HG02840 (cell line): ENCODE measurements around the gene POLR1G.
"Not testable (repeated sequence)": the region's sequence is repeated elsewhere in the genome, so short reads cannot be mapped to it uniquely, and the experiment has no call there.

Source experiments
- ATAC-seq: cut with Tn5 transposase; IDR thresholded peaks from one replicate; pipeline ENCODE4 v1.9.1; 2021; ENCODE audit warnings: mild to moderate bottlenecking, moderate library complexity, moderate number of reproducible peaks; ENCODE audit not compliant: unreplicated experiment, low FRiP score

POLR1G gene

DNA sequence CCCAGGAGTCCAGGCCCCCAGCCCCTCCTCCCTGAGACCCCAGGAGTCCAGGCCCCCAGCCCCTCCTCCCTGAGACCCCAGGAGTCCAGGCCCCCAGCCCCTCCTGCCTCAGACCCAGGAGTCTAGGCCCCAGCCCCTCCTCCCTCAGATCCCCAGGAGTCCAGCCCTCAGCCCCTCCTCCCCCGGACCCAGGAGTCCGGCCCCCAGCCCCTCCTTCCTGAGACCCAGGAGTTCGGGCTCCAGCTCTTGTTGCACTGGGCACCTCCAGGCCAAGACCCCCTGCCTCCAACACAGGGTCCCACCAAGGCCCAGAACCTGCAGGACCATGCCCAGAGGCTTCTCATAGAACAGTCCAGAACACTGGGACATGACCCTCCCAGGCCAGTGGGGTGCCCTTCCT, 13.5 kb downstream of the POLR1G start:
- no peak for ATAC-seq

DNA sequence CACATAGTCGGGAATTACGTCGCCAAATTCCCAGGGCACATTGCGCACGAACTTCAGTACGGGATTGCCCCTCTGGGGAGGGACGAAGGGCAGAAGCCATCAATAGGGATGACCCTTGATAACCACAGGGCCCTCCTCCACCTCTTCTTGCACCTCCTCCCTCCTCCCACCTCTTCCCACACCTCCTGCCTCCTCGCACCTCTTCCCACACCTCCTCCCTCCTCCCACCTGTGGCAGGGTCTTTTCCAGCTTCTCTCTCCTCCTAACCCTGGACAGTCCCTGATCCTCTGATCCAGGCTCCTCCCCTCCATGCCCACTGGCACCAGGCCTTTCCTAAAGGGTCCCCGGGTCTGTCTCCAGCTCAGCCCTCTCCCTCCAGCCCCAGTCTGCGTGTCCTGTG, 13.9 kb downstream of the POLR1G start:
- no peak for ATAC-seq

DNA sequence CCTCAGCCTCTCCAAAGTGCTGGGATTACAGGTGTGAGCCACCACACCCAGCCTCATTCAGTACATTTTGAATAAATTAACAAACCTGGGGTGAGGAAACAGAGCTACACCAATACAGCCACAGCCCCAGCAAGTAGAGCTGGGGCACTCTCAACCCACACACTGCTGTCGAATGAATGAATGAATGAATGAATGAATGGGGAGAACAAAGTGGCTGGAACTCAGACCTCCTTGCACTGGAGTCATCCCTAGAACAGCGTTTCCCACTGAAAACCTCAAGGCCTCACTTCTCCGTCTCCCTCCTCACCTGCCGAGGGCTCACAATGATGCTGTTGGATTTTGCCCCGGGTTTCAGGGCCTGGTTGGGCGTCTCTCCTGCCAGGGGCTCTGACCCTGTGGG, 14.4 kb downstream of the POLR1G start:
- ATAC-seq, result no peak

DNA sequence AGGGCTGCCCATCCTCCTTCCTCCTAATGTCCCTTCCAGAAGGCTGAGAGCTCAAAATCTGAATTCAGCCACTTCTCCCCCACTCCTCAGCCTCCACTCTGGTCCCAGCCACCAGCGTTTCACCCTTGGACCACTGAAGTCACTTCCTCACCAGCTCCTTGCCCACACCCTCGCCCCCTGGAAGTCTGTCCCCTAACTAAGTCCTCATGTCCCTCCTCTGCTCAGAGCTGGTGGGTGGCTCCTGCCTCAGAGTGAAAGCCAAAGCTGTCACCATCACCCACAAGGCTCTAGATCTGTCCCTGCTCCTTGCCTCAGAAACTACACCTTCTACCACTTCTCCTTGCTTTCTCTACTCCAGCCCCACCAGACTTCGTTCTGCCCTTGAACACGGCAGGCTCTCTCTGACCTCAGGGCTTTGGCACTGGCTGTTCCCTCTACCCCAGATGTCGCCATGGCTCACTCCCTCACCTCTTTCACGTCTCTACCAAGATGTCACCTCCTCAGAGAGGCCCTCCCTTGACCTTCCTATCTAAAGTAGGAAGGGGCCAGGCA, 15.6 kb downstream of the POLR1G start:
- ATAC-seq, result no peak

DNA sequence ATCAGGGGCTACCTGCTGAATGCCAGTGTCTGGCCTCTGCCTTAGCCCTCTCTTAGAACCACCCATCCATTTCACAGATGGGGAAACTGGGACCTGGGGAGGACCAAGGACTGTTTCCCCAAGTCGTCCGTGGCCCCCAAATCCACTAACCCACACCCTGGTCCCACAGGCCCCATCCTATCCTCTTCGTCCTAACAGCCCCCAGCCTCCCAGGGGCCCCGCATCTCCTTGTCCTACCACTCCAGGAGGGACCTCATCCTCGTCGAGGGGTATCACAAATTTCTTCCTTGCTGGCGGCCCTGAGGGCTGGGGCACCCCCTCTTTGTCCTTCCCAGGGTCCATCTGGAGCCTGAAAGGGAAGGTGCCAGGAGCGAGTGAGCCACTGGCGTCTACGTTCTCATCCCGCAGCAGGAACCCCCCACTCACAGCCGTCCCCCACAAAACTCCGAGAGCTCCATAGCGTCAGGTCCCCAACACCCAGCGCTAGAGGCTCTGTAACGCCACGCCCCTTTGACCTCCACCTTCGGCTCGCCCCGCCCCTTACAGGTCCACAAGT, 16.7 kb downstream of the POLR1G start:
- ATAC-seq, result no peak

DNA sequence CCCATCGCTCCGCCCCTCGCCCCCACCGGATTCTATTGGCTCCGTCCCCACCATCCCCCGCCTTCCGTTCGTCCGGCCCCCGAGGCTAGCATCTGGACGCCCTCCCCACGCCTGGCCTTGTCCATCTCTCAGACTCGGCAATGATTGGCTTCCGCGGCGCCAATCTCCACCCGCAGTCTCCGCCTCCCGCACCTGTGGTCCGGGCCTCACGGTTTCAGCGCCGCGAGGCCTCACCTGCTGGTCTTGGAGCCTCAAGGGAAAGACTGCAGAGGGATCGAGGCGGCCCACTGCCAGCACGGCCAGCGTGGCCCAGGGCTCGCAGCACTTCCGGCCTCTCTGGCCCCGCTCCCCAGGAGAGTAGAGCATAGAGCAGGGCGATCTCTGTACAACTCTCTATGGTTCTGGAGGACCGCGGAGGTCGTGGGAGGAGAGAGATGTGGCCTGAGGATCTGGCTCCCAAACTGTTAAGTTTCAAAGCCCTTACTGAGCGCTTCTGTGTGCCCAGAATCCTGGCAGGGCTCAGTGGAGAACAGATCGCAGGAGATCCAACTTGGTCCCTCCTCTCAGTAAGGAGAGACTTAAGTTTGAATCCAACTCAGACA, 17.2 kb downstream of the POLR1G start, which contains the start of gene ERCC1:
Gene ERCC1 (minus strand): TSS at position 329 of the 602 bp plus-strand sequence. CDS start 543 bp downstream, outside the sequence.
- peak; percentile 55 for ATAC-seq

DNA sequence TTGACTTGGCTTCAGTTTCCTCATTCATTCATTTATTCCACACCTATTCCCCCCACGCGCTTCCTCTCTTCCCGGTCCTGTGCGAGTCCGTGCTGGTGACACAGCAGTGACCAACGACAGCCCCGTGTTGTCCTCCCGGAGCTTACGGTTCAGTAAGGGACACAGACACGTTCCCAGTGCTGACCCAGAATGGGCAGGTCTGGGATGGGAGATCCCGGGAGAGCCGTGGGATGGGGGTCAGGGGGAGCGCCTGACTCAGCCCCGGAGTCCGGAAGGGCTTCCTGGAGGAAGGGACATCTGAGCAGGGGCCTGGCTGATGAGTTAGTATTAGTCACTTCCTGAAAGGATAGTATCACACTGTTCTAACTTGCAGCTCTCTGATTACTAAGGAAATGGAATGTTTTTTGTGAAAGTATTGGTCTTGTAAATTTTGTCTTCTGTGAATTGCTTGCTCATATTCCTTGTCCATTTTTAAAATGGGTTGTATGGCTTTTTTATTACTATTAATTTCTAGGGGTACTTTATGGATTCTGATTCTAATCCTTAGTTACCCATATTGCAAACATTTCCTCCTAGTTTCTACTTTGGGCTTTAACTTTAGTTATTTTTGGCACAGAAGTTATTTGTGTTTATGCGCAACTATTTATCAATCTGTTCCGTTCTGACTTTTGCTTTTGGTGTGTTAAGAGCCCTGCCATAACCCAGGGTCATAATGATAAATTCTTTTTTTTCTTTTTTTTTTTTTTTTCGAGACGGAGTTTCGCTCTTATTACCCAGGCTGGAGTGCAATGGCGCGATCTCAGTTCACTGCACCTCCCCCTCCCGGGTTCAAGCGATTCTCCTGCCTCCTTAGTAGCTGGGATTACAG, 18.0 kb downstream of the POLR1G start:
- ATAC-seq, result peak; percentile 11

DNA sequence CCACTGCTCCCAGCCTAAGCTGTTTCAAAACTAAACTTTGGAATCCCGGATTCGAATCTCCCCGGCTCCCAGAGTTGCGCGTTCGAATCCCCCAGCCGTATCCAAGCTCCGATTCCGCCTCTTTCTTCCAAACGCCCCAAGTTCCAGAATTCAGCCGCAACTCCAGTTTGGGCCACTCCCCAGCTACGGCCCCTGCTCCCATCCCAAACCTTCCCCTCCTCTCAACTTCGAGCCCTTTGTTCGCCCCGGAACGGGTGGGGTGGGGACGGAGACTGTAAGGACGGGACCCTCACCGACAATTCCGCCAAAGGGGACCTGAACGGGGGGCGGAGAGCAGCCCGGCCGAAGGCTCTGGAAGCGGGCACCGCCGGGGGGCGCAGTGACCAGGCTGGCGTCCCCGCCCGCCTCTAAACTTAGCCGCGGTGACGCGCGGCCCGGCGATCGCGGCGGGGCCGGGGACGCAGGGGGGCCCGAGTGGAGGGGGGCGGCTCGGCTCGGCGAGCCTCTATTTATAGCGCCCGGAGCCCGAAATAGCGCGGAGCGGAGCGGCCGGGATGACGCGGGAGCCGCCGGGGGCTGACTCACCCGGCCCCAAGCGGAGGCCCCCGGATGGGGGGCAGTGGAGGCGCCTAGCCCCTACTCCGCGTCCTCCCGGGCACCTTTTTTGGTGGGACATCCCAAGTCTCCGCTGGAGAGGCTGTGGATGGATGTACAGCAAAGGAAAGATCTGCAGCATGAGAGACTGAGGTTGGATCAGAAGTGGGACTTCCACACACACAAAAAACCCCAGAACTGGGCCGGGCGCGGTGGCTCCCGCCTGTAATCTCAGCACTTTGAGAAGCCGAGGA, 22.2 kb downstream of the POLR1G start:
- no peak for ATAC-seq

DNA sequence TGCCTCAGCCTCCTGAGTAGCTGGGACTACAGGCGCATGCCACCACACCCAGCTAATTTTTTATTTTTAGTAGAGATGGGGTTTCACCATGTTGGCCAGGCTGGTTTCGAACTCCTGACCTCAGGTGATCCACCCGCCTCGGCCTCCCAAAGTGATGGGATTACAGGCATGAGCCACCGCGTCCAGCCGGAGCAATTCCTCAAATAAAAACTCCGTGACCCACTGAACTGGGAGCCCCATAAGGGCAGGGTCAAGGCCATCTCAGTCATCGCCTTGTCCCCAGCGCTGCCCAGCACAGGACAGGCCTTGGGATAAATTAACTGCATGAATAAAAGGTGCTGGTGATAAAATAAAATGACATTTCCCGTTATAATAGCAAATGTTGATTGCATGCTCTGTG, 23.5 kb downstream of the POLR1G start:
- not testable (repeated sequence) for ATAC-seq

DNA sequence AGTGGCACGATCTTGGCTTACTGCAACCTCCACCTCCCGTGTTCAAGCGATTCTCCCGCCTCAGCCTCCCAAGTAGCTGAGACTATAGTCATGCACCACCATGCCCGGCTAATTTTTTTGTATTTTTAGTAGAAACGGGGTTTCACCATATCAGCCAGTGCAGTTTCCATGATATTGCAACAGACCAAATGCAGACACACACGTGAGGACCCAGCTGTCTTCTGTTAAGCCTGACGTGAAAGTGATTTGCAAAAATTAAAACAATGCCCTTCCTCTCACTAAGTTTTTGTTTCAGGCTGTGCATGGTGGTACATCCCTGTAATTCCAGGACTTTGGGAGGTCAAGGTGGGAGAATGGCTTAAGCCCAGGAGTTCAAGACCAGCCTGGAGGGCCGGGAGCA, 24.6 kb downstream of the POLR1G start:
- not testable (repeated sequence) for ATAC-seq

DNA sequence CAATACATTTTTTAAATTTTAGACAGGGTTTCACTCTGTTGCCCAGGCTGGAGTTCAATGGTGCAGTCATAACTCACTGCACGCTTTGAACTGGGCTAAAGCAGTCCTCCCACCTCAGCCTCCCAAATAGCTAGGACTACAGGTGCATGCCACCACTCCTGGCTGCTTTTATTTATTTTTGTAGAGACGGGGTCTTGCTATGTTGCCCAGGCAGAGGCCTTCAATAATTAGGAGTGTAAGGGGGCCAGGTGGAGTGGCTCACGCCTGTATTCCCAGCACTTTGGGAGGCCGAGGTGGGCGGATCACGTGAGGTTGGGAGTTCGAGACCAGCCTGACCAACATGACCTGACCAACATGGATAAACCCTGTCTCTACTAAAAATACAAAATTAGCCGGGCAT, 26.1 kb downstream of the POLR1G start:
- ATAC-seq, result not testable (repeated sequence)

DNA sequence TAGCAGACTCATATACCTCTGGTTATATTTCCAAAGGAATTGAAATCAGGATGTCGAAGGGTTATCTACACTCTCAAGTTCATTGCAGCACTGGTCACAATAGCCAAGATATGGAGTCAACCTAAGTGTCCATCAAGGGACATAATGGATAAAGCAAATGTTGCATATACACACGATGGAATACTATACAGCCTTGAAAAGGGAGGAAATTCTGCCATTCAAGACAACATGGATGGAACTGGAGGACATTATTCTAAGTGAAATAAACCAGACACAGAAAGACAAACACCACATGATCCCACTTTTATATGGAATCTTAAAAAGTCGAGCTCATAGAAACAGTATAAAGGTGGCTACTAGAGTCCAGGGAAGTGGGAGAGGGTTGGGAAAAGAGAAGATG, 30.9 kb downstream of the POLR1G start:
- ATAC-seq, result no peak

DNA sequence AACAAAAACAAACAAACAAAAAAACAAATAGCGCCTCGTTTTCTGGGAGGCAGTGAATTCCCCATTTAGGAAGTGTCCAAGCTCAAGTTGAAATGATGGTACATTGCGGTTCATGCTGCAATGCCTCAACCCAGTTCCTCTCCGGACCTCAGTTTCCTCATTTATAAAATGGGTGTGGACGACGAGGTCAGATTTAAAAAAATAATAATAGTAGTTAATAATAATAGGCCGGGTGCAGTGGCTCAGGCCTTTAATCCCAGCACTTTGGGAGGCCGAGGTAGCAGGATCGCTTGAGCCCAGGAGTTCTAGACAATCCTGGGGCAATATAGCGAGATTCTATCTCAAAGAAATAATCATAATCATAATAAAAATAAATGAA, 32.7 kb downstream of the POLR1G start:
- ATAC-seq, result no peak

DNA sequence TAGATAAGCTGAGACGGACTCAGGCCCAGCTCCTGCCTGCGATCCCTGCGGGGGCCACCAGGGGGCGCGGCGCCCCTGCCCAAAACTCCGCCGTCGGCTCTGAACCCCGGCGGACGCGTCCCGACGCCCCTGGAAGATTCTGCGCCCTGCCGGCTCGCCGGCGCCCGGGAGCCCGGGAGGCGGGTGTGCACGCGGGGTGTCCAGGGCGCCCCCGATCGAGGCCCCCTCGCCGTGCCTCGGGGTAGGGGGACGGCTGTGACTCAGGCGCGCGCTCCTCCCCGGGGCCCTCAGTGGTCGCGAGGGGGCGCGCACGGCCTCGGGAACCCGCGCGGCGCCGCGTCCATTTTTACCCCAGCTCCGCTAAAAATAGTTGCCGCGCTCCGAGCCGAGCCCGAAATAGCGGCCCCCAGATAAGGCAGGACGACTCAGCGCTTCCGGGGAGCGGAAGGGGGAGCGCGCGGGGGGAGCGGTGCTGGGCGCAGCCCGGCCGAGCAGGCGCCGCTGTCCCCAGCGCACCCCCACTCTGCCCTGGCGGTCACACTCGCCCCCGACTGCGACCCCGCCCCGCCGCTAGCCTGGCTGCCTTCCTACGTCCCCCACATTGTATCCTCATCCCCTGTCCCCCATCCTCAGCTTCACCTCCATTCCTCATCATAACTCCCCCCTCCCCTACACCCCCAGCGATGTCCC, 33.3 kb downstream of the POLR1G start:
- ATAC-seq, result peak; percentile 62

DNA sequence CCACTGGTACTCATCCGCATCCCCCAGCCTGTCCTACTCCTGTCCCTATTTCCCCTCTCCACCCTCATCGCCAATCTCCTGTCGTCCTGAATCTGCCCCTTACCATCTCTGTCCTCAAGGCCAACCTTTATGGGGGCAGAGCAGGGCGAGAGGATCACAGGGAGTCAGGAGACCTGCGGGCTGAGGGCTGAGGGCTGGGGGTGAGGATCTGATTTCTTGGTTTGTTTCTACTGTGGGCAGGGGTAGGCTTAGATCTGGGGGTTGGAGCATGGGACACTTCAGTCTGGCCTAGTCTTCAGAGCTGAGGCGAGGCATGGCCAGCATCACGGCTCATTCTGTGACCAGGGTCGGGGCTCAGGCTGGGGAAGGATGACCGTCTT, 33.8 kb downstream of the POLR1G start:
- ATAC-seq, result no peak

DNA sequence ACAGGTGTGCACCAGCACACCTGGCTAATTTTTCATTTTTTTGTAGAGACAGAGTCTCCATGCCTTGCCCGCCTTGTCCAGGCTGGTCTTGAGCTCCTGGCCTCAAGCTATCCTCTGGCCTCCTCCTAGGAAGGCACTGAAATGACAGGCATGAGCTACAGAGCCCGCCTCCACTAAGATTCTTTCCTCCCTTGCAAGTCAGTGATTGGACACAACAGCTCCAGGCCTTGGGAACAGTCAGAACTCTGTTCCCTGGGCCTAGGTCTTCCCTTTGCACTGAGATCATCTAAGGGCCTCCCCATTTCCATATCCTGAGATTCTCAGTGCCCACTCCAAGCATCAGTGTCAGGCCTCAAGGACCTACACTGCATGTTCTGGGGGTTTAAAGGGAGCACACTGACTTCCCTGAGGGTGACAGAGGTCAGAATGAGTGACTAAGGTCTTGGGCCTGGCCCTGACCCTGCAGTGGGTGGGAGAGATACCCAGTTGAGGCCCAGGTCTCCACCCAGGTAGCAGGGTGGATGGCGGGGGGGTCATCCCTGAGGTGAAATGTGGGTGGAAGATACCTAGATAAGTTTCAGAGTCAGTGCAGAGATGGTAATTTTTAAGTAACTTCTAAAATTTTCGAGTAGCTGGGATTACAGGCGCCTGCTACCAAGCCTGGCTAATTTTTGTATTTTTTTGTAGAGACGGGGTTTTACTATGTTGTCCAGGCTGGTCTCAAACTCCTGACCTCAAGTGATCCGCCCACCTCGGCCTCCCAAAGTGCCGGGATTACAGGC, 34.6 kb downstream of the POLR1G start:
- no peak for ATAC-seq

DNA sequence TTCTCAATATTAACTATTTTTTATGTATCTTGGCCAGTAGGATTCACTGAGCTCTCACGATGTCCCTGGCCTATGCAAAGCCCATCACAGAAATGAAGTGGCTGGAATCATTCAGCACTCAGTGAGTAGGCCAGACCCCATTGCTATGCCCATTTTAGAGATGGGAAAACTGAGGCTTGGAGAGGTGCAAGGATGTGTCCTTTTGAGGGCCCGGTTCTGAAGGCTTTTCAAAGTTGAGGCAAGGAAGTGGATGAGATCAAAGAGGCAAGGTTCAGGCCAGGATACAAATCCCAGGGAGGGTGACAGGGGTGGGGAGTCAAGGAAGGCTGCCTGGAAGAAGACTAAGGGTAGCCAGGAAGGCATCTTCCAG, 35.9 kb downstream of the POLR1G start:
- ATAC-seq, result no peak

DNA sequence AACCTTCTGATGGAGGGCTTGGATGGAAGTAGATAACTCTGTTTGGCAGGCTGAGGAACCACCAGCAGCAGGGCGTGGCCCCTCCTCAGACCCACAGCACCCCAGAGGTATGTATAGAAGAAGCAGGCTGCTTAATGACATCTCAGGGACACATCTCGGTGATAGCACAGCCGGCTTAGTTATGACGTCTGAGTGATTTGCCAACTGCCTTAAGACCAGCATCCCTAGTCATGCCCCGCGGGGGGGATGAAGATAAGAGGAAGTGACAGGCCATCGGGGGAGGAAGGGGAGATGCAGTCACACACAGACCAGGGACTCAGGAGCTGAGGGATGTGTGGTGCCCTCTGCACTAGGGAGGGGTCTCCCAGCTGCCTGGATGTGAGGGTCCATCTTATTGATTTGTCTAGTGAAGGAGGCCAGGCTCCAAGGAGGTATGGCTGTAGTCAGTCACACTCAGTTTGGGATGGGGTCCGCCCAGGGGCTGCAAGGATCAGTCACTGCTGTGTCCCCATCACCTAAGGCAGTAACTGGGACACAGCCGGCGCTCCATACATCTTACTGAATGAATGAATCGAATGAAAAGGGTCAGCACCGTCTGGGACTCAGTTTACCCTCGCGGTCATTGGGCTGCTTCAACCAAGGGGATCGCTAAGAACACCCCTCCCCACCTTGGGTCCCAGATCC, 36.5 kb downstream of the POLR1G start:
- ATAC-seq, result no peak
